Astrocyte of the cerebellum (primary cell): ENCODE results near the gene MGAT5.

Source experiments
- DNase-seq: peaks from one replicate; pipeline ENCODE4 v3.0.0-alpha.2; 2011; ENCODE audit warnings: low read depth
- H3K4me3 ChIP-seq: 2 replicates; pipeline ENCODE4 v1.5.1; 2011; ENCODE audit warnings: mild to moderate bottlenecking, low read depth, low read length, moderate library complexity
- in situ Hi-C: cut with HindIII; loops from 2 replicates; pipeline ENCODE4 v1.10.0; 2017; ENCODE audit warnings: low sequenced_read_pairs
- TF ChIP-seq, protein P1 (sequence below): IDR thresholded peaks from 2 replicates; pipeline ENCODE4 v1.5.1; 2012; ENCODE audit warnings: low read length, low read depth, moderate library complexity, mild to moderate bottlenecking; ENCODE audit errors: missing control alignments

The MGAT5 gene

DNA sequence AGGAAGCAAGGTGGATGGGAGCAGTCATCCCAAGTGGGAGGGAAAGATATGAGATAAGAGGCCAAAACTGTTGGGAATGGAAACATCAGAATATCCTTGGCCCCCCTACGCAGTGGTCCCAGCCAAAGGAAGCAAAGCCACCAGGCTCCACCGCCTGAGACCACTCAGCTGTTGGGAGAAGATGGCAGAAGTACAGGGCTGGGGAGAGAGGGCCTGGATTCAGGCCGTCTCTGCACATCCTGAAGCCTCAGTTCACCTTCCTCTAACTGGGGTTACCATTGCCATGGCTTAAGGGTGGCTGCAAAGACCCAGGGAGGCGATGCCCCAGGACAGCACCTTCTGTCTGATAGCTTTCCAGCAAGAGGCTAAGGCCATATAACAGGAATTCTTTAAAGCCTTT, 193.8 kb downstream of the MGAT5 start:
- TF ChIP-seq, protein P1, sequence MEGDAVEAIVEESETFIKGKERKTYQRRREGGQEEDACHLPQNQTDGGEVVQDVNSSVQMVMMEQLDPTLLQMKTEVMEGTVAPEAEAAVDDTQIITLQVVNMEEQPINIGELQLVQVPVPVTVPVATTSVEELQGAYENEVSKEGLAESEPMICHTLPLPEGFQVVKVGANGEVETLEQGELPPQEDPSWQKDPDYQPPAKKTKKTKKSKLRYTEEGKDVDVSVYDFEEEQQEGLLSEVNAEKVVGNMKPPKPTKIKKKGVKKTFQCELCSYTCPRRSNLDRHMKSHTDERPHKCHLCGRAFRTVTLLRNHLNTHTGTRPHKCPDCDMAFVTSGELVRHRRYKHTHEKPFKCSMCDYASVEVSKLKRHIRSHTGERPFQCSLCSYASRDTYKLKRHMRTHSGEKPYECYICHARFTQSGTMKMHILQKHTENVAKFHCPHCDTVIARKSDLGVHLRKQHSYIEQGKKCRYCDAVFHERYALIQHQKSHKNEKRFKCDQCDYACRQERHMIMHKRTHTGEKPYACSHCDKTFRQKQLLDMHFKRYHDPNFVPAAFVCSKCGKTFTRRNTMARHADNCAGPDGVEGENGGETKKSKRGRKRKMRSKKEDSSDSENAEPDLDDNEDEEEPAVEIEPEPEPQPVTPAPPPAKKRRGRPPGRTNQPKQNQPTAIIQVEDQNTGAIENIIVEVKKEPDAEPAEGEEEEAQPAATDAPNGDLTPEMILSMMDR, result no peak
- in situ Hi-C loops, result no loop called here
- DNase-seq, result no peak
- no peak overlapping the region for H3K4me3 ChIP-seq

DNA sequence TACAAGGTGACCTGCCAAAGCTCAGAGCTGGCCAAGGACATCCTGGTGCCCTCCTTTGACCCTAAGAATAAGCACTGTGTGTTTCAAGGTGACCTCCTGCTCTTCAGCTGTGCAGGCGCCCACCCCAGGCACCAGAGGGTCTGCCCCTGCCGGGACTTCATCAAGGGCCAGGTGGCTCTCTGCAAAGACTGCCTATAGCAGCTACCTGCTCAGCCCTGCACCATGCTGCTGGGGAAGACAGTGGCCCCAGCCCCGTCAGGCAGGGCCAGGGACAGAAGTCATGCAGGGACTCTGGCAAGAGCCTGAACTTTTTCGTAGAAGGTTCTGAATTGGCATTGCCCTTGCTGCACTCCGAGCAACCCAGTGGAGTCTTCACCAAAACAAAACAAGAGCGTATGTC, 194.8 kb downstream of the MGAT5 start:
- TF ChIP-seq, protein P1, result no peak
- in situ Hi-C loops, result no loop called here
- no peak for DNase-seq
- H3K4me3 ChIP-seq, result no peak overlapping the region

DNA sequence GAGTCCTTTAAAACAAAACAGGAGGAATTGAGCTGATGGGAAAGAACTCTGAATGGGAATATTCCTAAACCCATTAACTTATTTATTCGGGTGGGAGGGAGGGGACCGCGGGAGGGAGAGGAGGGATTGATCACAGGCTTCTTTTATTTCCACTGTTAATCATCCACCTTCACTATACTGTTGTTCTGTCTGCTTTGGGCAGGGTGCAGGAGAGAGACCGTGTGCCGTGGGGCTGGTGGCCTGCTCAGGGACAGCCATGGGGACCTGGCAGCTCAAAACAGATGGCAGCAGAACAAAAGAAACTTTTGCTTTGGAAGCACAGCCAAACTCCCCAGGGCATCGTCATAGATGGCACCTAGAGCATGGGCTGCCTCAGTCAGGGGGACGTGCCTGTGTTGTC, 195.3 kb downstream of the MGAT5 start:
- TF ChIP-seq, protein P1, result no peak
- no peak for DNase-seq
- H3K4me3 ChIP-seq, result no peak overlapping the region
- in situ Hi-C loops, result no loop called here

DNA sequence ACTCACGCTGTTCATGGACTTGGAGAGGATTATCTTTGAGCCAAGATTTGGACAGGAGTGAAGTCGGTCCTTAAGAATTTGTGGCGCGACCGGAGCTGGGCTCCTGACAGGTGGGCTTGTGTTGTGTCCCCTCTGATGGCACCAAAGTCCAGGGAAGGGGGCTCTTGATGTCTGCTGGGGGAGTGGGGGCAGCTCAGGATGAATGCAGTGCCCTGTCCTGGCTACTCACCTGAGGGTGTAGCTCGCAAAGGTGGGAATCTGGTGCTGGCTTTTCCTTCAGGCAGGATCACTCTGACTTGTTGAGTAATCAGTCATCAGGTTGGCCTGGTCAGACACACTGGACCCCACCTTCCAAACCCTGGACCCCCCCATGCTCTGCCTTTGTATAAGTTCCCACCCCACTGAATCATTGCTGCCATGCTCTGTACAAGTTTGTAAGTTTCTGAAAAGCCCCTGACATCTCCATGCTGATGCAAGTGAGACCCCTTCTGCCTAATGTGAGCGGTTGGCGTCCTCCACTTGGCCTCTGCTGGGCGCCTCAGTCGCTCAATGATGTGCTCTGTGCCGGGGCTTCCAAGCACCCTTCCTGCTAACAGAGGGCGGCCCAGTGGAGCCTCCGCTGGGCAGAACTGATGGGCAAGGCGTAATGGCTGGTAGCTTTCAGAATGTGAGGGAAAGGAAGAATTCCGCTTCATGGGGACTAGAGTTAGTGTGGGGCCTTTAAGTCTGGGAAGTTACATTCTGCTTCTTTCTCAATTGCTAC, 196.1 kb downstream of the MGAT5 start:
- DNase-seq, result no peak
- TF ChIP-seq, protein P1, result no peak
- in situ Hi-C loops, result loop anchor here (25.0 kb wide), 1 partner anchor 462 kb away; the partner anchor contains the start of gene CCNT2
- no peak overlapping the region for H3K4me3 ChIP-seq

DNA sequence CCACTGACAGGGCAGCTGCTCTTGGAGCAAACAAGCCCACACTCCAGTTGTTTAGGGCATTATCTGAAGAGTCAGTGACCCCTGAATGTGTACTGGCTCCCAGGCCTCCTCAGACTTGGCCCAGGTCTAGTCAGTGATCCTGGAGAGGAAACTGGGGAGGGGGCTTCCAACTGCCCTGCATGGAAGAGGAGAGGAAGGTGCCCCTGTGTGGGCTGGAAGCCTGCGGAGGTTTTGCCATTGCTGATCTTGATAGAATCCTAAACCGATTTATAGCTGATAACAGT, 197.4 kb downstream of the MGAT5 start:
- in situ Hi-C loops, result loop anchor here (25.0 kb wide), 1 partner anchor 461 kb away; the partner anchor contains the start of gene CCNT2
- H3K4me3 ChIP-seq, result no peak overlapping the region
- TF ChIP-seq, protein P1, result no peak
- no peak for DNase-seq

DNA sequence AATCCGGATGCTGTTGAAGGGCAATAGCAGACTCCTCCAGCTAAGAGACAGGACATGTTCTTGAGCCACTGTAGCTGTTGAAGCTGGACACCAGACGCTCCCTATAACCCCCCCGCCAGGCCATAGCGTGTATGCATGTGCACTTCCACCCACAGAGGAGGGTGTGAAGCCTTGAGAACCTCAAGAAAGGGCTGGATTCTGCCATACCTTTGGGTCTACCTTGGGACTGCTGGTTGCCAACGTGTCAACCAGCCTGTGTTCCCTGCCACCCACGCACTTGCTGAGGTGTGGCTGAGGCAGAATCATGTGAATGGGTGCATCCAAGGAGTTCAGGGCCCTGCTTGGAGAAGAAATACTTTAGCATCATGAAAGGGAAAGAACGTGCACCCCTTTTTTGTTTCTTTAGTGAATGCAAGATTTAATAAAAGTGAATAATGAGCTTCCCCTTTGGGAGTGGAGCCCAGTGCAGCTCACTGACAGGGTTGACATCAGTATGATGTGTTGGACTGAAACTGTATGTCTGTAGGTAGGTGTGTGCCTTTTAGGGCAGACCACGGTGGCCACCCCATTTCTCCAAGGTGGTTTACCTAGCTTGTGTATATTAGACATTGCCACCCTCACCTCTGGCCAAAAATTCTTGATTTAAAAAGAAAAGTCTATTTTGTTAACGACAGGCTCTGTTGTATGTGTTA, 198.3 kb downstream of the MGAT5 start:
- DNase-seq, result no peak
- in situ Hi-C loops, result loop anchor here (25.0 kb wide), 1 partner anchor 460 kb away; the partner anchor contains the start of gene CCNT2
- TF ChIP-seq, protein P1, result no peak
- H3K4me3 ChIP-seq, result no peak overlapping the region
